NCI-H2171 (cell line): Measurements from ENCODE around the gene STMP1.

Experiments
- DNase-seq: peaks from one replicate; lab custom pipeline; 2025; lab: John Stamatoyannopoulos, UW

STMP1 gene

DNA sequence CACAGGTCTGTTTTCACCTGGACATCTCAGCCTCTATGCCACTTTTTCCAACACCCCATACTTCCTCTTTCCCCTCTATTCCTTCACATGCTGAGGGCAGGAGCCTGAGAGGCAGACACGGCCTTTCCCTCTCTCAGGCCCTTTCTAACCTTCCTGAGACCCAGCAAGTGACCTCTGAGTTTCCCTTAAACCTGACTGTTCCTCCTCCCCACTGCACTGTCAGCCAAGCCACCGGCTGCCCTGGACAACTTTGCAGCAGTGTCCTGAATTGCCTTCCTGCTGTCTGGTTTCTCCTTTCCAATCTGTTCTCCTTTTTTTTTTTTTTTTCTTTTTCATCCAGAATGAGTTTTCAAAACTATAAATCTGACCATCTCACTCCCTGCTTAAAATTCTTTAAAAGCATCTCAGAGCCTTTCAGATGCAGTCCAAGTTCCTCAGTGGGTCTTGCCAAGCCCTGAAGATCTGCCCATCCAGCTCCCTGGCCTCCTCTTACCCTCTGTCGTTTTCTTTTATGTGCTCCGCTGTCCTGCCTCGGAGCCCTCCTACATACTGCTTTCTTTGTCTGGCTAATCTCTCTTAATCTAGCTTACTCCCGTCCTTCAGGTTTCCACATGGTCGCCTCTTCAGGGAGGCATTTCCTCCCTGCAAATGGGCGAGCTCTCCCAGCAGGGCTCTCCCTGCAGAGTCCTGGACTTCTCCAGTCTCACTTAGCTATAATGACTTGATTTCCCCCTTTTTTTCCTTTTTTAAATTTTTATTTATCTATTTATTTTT is 35.1 kb downstream of the STMP1 start:
- no peak for DNase-seq

DNA sequence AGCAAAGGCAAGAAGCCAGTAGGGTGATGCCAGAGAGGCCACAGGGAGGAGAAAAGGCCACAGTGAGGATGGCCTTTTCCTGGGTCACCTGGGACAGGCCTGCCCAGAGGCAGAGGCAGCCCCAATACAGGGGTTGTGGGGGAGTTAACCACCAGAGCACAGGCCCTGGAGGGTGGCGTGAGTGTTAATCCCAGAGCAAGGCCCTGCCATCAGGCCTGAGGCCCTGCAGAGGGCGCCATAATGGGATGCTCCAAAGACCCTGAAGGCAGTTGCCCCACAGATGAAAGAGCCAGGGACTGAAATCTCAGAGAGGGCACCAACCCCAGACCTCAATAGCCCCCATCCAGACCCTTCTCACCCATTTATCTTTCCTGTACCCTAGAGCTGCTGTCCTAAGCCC is 41.8 kb downstream of the STMP1 start:
- no peak for DNase-seq

DNA sequence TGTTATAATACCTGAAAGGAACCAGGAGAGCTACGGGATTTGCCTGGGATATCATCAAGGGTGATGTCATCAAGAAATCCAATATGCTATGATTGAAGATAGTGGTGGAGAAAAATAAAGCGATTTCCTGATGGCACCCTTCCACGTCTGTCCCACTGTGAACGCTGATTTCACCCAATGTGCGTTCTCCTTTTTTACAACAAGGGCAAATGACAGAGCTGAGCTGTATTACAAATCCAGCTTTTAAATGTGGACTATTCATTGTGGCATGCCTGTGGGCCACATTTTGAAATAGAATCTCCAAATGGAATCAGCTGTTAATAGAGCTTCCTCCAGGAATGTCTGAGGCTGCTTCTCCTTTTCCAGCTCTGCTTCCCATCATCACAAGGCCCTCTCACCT is 42.4 kb downstream of the STMP1 start:
- no peak for DNase-seq

DNA sequence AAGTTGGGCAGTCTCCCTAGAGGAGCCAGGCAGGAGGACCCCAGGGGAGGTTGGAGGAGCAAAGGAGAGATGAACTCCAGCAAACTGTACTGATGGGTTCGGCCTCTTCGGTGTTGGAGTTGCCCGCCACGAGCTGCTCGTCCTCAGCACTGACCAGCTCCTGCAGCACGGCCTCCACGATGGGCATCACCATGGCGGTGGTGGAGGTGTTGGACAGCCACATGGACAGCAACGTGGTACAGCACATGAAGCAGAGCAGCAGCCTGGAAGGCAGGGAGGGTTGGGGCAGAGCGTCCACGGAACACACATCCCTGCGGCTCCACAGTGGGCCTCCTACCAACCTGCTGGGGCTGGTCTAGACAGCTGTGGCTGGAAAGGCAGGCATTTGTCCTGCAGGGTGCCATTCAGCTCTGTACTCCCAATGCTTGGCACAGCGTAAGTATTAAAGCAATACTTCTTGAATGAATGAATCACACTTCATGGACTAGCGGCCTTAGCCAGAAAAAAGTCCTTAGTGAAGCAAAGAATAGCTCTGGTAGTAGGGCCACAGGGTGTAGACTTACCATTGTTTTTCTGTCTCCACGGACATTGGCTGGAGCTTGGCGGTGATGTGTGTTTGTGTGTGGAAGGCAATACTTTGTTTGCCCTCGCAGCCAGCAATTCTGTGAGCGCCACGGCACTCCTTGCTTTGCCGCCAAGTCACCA is 43.9 kb downstream of the STMP1 start:
- DNase-seq: no peak

DNA sequence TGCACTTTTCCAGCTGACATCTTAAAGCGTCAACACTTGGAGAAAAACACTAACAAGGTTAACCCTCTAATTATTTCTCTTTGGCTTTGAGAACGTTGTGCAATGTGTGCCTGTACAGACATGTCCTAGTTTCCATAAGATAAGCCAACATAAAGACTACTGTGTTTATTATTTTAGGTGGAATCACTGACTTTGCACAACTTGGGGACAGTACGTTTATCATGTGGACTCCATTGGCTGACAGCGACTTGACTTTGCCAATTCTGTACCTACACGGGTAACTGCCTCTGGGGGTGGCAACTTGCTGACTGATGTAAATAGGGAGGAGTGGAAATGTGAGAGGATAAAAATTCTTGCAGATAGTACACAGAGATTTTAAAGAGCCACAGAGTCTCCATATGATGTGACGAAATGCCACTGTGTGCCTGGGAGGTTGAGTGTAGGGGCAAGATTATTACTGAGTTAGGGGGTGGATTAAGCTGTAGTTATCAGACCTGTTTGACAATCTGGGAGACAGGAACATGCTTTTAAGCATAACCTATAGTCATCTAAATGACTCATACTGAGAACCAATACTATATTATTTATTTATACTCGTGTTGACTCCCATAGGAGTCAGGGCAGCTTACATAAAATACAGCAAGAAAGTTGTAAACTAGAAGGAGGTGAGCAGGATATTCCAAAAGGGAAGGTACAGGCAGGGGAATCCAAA is 44.7 kb downstream of the STMP1 start:
- no peak for DNase-seq

DNA sequence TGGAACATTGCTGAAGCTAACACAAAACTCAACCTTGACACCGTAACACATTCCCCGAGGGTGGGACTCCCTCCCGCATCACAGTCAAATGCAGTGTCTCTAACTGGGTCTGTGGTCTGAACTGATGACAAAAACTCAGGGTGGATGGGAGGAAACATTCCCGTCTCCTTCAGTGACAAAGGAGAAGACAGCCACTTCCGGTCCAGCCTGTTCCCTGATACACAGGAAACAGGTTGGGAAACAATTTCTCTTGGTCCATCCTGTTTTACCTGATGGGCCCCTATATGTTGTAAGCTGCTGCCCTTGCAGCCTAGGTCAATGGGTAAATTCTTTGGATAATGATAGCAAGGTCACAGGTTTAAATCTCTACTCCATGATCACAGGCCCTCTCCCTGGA is 45.3 kb downstream of the STMP1 start:
- no peak for DNase-seq

DNA sequence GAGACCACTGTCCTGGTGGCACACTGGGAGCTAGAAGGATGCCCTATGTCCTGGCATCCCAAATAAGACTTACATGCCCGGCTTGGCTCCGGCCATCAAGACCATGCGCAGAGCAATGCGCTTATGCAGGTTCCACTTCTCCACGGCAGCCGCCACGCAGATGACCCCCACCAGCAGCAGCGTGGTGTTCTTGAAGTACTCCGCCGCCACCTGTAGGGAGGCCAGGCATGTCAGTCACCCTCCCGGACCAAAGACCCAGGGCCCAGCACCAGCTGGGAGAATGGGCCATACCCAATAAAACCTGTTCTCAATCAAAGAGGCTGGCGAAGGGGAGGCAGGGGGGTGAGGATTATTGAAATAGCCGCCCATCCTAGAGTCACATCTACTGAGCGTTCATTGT is 45.7 kb downstream of the STMP1 start:
- DNase-seq: no peak

DNA sequence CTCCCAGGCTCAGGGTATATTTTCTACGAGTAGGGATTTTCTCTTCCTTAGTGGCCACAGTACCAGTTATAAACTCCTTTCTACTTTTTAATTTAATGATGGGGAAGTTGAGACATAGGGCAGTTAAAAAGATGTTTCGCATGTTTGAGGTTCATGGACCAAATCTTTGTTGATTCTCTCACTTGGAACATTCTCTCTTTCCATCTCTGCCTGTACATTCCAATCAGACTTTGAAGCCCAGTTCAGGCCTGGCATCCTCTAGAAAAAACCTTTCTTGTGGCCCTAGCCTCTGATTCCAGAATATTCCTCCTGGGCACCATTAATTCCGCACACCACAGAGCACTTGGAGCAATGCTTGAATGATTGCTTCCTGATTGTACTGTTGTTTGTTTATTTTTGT is 47.2 kb downstream of the STMP1 start:
- no peak for DNase-seq

DNA sequence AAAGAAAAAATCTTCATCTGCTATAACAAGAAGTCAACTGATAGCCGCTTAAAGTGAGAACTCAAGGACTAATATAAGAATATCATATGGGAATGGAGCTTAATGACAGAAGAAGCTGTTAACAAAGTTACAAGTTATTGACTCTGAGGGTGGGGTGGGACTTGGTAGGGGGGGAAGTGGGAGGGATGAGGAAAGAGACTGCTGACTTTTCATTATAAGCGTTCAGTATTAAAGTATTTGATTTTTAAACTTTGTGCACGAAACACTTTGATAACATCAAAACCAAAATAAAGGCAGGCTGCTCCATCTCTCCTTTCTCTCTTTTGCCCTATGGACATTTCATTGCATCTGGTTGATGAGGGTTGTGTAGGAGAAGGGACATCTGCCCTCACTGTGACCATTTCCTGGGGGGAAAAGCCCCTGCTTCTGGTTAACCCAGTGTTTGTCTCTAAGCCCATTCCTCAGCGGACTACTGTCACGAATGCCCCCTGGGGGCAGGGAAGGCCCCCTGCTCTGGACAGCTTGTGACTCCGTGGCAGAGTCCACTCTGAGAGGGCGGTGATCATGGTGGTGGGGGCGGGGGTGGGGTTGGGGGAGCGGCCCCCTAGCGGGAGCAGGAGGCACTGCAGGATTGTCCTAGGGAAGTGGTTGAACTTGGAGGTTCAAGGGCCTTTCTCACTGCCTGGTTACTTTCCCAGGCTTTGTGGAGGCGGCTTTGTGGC is 48.3 kb downstream of the STMP1 start:
- no peak for DNase-seq

DNA sequence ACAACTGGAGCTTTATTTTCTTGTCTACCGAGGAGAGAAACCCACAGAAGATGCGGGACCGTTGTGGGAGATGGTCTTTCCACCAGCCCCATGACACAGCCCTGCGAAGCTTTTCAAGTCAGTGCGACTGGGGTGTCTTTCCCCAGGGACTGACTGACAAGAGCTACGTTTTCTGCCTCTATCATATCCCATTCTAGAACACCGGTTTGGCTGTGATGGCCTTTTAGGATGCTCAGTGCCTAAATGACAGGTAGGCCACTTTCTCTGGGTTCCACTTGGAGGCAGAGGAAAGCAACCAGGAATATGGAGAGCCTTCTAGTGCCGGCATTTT is 48.8 kb downstream of the STMP1 start:
- DNase-seq: no peak

DNA sequence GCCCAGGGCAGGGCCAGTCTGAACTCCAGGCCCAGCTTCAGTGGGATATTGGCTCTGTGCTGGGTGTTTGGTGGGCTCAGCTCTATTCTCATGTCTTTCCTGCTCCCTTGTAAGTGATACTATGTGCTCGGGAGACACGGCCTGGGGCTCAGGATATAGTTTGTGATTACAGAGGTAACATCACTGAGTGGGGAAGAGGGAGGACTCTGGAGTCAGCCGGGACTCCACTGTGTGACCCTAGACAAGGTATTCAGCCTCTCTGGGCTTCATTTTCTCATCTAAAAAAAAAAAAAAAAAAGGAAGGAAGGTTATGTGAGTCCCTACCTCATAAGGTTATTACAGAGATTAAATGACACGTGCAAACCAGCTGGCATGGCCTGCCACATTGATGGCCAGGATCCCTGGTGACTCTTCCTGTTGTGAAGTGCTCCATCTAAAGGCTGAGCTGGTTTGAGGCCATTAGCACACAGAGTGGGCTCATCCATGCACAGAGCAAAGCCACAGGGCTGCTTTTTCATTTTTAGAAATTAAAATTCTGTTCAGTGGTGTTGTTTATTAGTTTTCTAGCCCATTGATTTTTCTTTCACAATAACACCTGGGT is 50.0 kb downstream of the STMP1 start:
- DNase-seq: peak; percentile 18

DNA sequence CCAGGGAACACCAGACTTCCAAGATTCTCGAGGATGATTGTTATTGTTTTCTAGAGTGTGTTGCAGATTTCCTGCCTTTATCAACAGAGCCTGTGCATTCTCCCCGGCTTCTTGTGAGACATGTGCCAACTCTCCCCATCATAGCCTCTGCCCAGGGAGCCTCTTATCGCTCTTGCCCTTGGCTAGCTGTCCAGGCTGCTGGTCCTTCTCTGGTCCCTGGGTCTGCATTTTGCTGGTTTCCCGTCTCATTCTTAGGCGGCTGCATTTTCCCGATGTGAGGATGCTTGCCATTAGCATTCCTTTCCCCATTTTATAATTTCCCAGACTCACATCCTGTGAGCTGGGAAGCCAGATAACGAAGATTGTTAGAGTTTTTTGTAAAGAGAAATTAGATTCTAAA is 50.5 kb downstream of the STMP1 start:
- DNase-seq: no peak

DNA sequence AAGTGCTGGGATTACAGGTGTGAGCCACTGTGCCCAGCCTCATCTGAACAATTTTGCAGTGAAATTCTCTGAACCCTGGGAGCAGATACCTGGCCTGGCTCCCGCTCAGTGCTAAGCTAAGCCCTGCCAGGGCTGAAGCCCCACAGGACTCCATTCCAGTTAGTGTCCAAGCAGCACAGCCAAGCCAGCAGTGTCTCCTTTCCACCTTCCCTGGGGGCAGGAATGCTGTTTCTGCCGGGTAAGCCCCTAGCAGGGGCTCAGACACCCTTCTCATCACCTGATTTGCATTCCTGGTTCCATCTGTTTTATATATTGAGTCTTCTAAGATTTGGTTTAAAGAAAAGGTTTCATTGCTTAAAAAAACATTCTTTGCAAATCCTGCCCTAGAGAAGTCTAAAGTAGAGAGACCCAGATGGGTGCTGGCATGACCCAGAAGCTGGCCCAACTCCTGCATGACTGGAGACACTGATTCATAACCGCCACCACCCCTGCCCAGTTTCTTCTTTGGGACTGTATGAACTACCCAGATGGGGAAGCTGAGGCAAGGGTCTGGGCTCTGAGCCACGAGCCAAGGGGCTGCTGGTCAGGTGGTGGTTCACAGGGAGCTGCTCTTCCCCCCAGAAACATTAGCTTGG is 51.6 kb downstream of the STMP1 start:
- DNase-seq: no peak

DNA sequence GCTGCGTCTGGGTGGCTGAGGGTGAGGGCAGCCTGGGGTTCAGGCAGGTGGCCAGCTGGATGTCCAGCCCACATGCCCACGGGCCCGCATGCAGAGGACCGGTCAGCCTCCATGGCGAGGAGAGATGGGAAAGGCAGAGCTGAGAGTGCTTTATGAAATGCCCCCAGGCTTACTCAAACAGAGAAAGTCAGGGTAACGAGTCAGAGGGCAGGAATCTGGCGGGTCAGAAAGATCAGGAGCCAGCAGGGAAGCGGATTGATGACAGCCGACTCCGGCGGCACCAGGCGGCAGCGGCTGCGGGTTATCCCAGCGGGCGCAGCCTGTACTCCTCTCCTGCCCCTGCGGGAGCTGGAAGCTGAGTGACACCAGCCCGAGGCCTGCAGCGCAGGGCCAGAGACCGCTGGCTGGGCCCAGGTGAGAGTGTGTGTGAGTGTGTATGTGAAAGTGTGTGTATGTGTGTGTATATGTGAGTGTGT is 52.3 kb downstream of the STMP1 start:
- DNase-seq: no peak

DNA sequence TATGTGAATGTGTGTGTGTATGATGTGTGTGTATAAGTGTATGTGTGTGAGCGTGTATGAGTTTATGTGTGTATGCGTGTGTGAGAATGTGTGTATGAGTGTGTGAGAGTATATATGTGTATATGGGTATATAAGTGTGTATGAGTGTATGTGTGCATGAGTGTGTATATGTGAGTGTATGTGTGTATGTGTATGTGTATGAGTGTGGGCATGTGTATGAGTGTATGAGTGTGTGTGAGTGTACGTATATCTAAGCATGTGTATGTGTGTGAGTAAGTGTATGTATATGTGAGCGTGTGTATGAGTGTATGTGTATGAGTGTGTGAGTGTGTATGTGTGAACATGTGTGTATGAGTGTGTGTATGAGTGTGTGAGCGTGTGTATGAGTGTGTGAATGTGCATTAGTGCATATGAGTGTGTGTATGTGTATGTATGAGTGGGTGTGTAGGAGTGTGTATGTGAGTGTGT is 52.8 kb downstream of the STMP1 start:
- no peak for DNase-seq

DNA sequence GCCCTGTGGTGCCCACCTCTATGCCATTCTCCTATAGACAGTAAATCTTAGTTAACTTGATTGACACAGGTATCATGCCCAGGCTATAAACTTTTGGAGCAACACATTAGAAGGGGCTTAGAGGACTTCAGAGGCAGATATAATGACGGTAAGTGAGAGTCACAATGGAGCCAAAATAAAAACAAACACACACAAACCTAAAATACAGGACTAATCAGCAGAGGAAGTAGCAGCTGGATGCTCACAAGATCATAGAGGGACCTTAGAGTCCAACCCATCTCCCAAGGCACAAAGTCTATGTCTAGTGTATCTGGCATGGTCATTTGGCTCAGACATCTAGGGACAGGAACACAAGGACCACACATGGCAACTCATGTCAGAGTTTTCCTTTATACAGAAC is 53.4 kb downstream of the STMP1 start:
- no peak for DNase-seq

DNA sequence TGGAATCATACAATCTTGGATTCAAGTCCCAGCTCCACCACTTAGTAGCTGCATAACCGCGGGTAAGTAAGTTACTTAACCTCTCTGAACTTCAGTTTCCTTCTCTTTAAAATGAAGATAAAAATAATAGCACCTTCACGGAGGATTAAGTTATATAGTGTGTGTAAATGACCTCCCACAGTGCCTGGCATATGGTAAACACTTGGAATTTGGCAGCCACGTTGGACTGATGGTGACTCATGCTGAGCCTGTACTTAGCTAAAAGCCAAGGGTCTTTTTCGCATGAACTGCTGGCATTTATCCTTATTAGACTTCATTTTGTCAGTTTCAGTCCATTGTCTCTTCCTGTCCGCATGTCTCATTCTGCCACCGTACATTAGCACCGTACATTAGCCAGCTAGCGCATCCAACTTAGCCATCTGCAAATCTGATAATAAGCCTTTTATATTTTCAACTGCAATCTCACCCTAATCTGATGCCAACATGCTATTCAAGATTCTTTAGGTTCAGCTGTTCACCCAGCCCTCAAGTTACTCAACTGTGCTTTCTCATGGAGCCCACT is 54.4 kb downstream of the STMP1 start:
- peak; percentile 62 for DNase-seq

DNA sequence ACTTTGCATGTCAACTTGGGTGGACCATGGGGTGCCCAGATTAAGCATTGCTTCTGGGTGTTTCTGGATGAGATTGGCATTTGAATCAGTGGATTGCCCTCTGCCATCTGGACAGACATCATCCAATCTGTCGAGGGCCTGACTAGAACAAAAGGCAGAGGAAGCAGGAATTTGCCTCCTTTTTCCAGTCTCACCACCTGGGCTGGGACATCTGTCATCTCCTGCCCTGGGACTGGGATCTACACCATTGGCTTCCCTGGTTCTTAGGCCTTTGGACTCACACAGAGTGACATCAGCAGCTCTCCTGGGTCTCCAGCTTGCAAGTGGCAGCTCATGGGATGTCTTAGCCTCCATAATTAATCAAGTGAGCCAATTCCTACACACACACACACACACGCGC is 55.4 kb downstream of the STMP1 start:
- peak; percentile 68 for DNase-seq

DNA sequence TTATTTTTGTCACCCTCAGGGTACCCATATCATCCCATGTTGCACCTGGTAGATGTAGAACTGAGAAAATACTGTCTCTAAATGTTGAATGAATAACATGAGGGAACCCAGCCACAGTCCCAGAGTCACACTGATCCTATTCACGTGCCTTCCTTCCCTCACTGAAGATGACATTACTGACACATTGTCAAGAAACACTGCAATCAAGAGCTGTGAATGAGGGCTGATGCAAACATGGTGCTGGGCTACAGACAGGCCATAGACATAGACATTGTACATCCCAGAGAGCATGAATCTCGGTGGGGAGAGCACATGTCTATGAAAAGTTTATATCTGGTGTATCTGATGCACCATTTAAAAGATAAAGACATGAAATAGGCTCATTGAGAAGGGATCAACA is 55.9 kb downstream of the STMP1 start:
- no peak for DNase-seq

DNA sequence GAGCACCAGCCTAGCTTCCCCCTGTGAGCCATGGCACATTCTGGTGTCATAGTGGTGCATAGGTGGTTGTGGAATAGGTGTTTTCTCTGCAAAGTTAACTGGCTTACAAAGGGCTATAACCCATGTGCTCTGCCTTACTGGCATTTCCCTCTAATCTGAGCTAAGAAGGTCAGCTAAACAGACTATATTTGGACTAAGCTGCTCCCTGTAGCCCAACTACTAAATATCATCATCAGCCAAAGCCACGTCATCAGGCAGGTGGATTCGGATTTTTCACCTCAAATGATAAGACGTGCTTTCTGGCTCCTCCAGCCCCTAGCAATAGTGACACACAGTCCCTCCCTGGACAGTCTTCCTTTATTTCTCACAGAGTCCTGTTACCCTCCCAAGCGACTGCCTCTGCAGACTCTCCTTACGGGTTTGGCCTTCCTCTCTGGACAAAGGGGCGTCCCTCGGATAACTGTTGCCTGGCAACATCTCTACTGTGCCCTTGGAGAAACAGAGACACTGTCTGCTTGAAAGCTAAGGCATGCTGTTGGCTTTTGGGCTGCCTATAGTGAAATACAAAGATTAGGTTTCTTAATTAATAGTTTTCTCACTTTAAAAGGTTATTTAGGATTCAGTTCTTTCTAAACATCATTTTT is 56.6 kb downstream of the STMP1 start:
- DNase-seq: no peak

DNA sequence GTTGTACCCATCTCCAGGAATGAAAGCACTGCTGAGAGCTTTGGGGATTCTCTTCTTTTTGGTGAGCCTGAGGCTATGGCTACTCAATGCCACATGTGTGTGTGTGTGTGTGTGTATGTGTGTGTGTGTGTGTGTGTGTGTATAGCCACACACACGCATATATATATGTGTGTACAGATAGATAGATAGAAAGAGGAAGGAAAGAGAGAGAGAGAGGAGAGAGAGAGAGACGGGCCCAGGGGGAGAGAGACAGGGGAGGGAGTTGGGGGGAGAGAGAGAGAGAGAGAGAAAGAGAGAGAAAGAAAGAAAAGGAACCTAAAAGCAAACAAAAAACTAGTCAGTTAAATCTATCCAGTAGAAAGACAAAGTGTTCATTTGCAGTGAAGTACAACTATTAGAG is 57.4 kb downstream of the STMP1 start:
- no peak for DNase-seq
